Measurements from ENCODE around the gene SLC25A25. TPM values are rescaled to one million over a fixed set of nuclear protein-coding genes. Genes with fewer than 3 reads are reported as not detected.
A peak's percentile ranks its signal among the peaks of the same experiment; 100 is the strongest.

Gene SLC25A25
- total and polyA plus RNA-seq, 10 of the 15 experiments (the other 5 are each of a cell fraction or from before 2014, with no cell fraction given): 0.04 to 17.1 (median 12.4) TPM; not detected in 1

GRCh38 chr9:128117613-128118471 is 49.8 kb downstream of the SLC25A25 start (continued):
- TF ChIP-seq ATF2 (IDR thresholded peaks at IDR 0.05; ENCODE audit: low read length): no peak
- TF ChIP-seq USF2 (IDR thresholded peaks at IDR 0.05; ENCODE audit: borderline replicate concordance, low read depth, low read length): no peak

- ChIA-PET SMC1A (ENCODE audit: uncharacterized antibody, unreplicated experiment) (interaction anchor here (0.8 to 3.0 kb wide), 7 partner anchors 10 to 84 kb away, joined by 3 to 10 read pairs (median 4); partner anchors contain the start of gene NAIF1), POLR2A (no interaction called here), CTCF (interaction anchor here (1.4 to 6.1 kb wide), 11 partner anchors 8 to 176 kb away, joined by 3 to 84 read pairs (median 13); partner anchors contain the start of gene PTGES2), RAD21 (ENCODE audit: unreplicated experiment) (interaction anchor here (0.6 to 2.4 kb wide), 5 partner anchors 10 to 175 kb away, joined by 4 to 11 read pairs (median 7); no protein-coding TSS in a partner anchor)
- Histone ChIP-seq H3K79me2 (ENCODE audit: control insufficient read depth, insufficient read depth, low read length) (no peaks in the 10 kb centered on the region), H3K4me3 (no peak overlapping the region), H3K9me3 (replicated peaks; ENCODE audit: control insufficient read depth, insufficient read depth, low read length) (no peaks in the 10 kb centered on the region), H2AFZ (ENCODE audit: control insufficient read depth, low read depth, low read length) (no peak overlapping the region), H3K27ac (ENCODE audit: control insufficient read depth, insufficient read depth) (no peak overlapping the region), H3K4me2 (ENCODE audit: control insufficient read depth, insufficient read depth) (no peak overlapping the region), H3K4me1 (ENCODE audit: control insufficient read depth, insufficient read depth, low read length) (peaks cover 23% of the 10 kb centered on the region), H3K36me3 (ENCODE audit: control insufficient read depth in 2 of 2, insufficient read depth in 2 of 2, low read length in 1 of 2) (peaks cover 11 to 17% of the 10 kb centered on the region in 2 experiments; a peak in 3 of 4 replicates), H3K9ac (ENCODE audit: control insufficient read depth, insufficient read depth, low read length) (no peak overlapping the region), H3K27me3 (replicated peaks in 1 of 2; ENCODE audit: control insufficient read depth in 2 of 2, insufficient read depth in 2 of 2, low read length in 1 of 2) (no peaks in the 10 kb centered on the region), H4K20me1 (ENCODE audit: control insufficient read depth, insufficient read depth) (no peaks in the 10 kb centered on the region)
- DNase-seq (ENCODE audit: low read depth, low spot score) (no peak), ATAC-seq (no peak), FAIRE-seq (no peak)
- intact Hi-C loops (cut with micrococcal nuclease; ENCODE audit: unreplicated experiment) (no loop called here), in situ Hi-C loops (cut with MboI) (no loop called here)
- no TSS peak for BruUV-seq (replicated peaks)
- WGBS (ENCODE audit: insufficient coverage, insufficient replicate concordance, low lambda C conversion rate, missing lambda C conversion rate): 41% methylated on average over 3 of the region's 3 CpGs
- TF ChIP-seq HDGF (IDR thresholded peaks at IDR 0.05): 0 out of 2 replicates have a peak, but pooled peaks have one; percentile 20
- TF ChIP-seq IKZF2 (IDR thresholded peaks at IDR 0.05): no peak
- TF ChIP-seq POLR2A (IDR thresholded peaks at IDR 0.05; ENCODE audit: low read depth, low read length): peak; percentile 27; the same call in 1 of the 2 replicates
These were observed 50.4 kb downstream of the SLC25A25 start for GRCh38 chr9:128118472-128118857.

All from GM12878 (cell line).